B cell (primary cell): ENCODE results near the gene KLRB1. TPM values are rescaled to one million over a fixed set of nuclear protein-coding genes. Genes with fewer than 3 reads are reported as not detected.
A peak's percentile ranks its signal among the peaks of the same experiment; 100 is the strongest.

Experiments used
- ATAC-seq: fragments of 200-7000 bp; cut with Tn5 transposase; one replicate; pipeline ENCODE4 v1.10.0; 2021; ENCODE audit warnings: low read depth, mild to moderate bottlenecking, moderate number of reproducible peaks, moderate library complexity
- CTCF ChIA-PET: fragments of 350-600 bp; sonication (Branson Sonifier 250); formaldehyde crosslinking; loops from one replicate; lab custom pipeline; 2021; ENCODE audit warnings: antibody characterized with exemption, inconsistent platforms; lab: Charles Lee
- POLR2A ChIA-PET: fragments of 350-600 bp; sonication (Branson Sonifier 250); formaldehyde crosslinking; loops from one replicate; lab custom pipeline; 2021; ENCODE audit warnings: antibody characterized with exemption; lab: Charles Lee
- DNase-seq: peaks from one replicate; pipeline ENCODE4 v3.0.0; 2013
- H2AFZ ChIP-seq: 2 replicates; pipeline ENCODE4 v1.6.1; 2012; ENCODE audit warnings: mild to moderate bottlenecking, low read depth, low read length; ENCODE audit not compliant: insufficient read depth, poor library complexity, severe bottlenecking
- H3K27ac ChIP-seq, 2 donors: 1 replicate in 1 of 2; 2 replicates in 1 of 2; pipeline ENCODE4 v1.5.1; 2012 to 2013; ENCODE audit warnings: low read length in 2 of 2, mild to moderate bottlenecking in 2 of 2, moderate library complexity in 1 of 2
- H3K27me3 ChIP-seq, 4 experiments: fragments of 200-600 bp in 1 of 4; sonication (generic) in 1 of 4; replicated peaks in 1 of 4; 1 replicate in 2 of 4; 2 replicates in 2 of 4; pipeline versions ENCODE4 v1.6.1 to v1.7.0; 2013 to 2016; ENCODE audit warnings: low read length in 3 of 4, mild to moderate bottlenecking in 2 of 4, mixed read lengths in 1 of 4, moderate library complexity in 1 of 4; ENCODE audit not compliant: insufficient read depth in 4 of 4, control insufficient read depth in 3 of 4; ENCODE audit errors: control extremely low read depth in 1 of 4
- H3K36me3 ChIP-seq, 2 experiments: replicated peaks in 1 of 2; 1 replicate in 1 of 2; 2 replicates in 1 of 2; pipeline versions ENCODE4 v1.6.1 to v1.7.1; 2013; ENCODE audit warnings: low read length in 1 of 2; ENCODE audit not compliant: insufficient read depth in 2 of 2, control insufficient read depth in 1 of 2; ENCODE audit errors: control extremely low read depth in 1 of 2, extremely low read depth in 1 of 2
- H3K4me1 ChIP-seq, 2 donors: fragments of 200-600 bp in 1 of 2; sonication (generic) in 1 of 2; 1 replicate in 1 of 2; 2 replicates in 1 of 2; pipeline versions ENCODE4 v1.5.1 to v1.6.1; 2013 to 2017; ENCODE audit warnings: low read length in 2 of 2; ENCODE audit not compliant: control insufficient read depth in 2 of 2, insufficient read depth in 2 of 2
- H3K4me2 ChIP-seq: replicated peaks from 2 replicates; pipeline ENCODE3; 2012; ENCODE audit warnings: mild to moderate bottlenecking, low read depth, low read length; ENCODE audit not compliant: poor library complexity, severe bottlenecking
- H3K4me3 ChIP-seq, 5 experiments: fragments of 200-600 bp in 1 of 5; sonication (generic) in 1 of 5; 1 replicate in 3 of 5; 2 replicates in 2 of 5; pipeline versions ENCODE4 v1.5.1 to v1.7.0; 2011 to 2016; ENCODE audit warnings: low read length in 4 of 5, mild to moderate bottlenecking in 4 of 5, low read depth in 2 of 5, control low read depth in 1 of 5, moderate library complexity in 1 of 5; ENCODE audit not compliant: insufficient read depth in 1 of 5; ENCODE audit errors: control extremely low read depth in 1 of 5, extremely low read depth in 1 of 5
- H3K79me2 ChIP-seq: fragments of 200-600 bp; sonication (generic); one replicate; pipeline ENCODE4 v1.6.0; 2016; ENCODE audit warnings: low read length; ENCODE audit not compliant: control insufficient read depth, insufficient read depth
- H3K9ac ChIP-seq: fragments of 200-600 bp; sonication (generic); 2 replicates; pipeline ENCODE4 v1.6.1; 2017; ENCODE audit warnings: mild to moderate bottlenecking, low read length, moderate library complexity
- H3K9me3 ChIP-seq, 3 donors: one replicate each; pipeline versions ENCODE4 v1.6.1 to v1.7.1; 2013; ENCODE audit warnings: low read length in 2 of 3; ENCODE audit not compliant: control insufficient read depth in 2 of 3, insufficient read depth in 1 of 3; ENCODE audit errors: control extremely low read depth in 1 of 3
- H4K20me1 ChIP-seq: 2 replicates; pipeline ENCODE4 v1.6.0; 2012; ENCODE audit warnings: mild to moderate bottlenecking, low read length; ENCODE audit not compliant: insufficient read depth, control insufficient read depth, poor library complexity, severe bottlenecking
- H3K27ac Mint-ChIP-seq: one replicate; pipeline ENCODE4 v1.8.0; 2021; ENCODE audit warnings: mixed read lengths
- H3K27me3 Mint-ChIP-seq: one replicate; pipeline ENCODE4 v1.8.0; 2021; ENCODE audit warnings: mixed read lengths
- H3K4me1 Mint-ChIP-seq: one replicate; pipeline ENCODE4 v1.8.0; 2021; ENCODE audit warnings: mixed read lengths
- H3K4me3 Mint-ChIP-seq: one replicate; pipeline ENCODE4 v1.8.0; 2021; ENCODE audit warnings: mixed read lengths
- H3K9me3 Mint-ChIP-seq: one replicate; pipeline ENCODE4 v1.8.0; 2022; ENCODE audit warnings: mixed read lengths; ENCODE audit not compliant: insufficient read depth
- CTCF ChIP-seq: fragments of 200-600 bp; IDR thresholded peaks from one replicate; pipeline ENCODE4 v1.8.0; 2022; ENCODE audit warnings: antibody characterized with exemption, mild to moderate bottlenecking
- EZH2 ChIP-seq: IDR thresholded peaks from 2 replicates; pipeline ENCODE4 v1.6.1; 2012; ENCODE audit warnings: borderline replicate concordance, low read depth, mild to moderate bottlenecking, moderate library complexity, low read length; ENCODE audit not compliant: insufficient read depth, poor library complexity, severe bottlenecking
- WGBS: methylation state at CpG from one replicate; pipeline ENCODE4 v1.1.5; 2013; ENCODE audit warnings: missing lambda C conversion rate; ENCODE audit not compliant: insufficient coverage; 5-methylcytosine and 5-hydroxymethylcytosine counted together
- intact Hi-C: fragments of 100-400 bp; cut with micrococcal nuclease; formaldehyde crosslinking; loops from one replicate; pipeline ENCODE4 v1.10.0; 2022
- polyA plus RNA-seq: library from polyadenylated mRNA; depleted of rRNA; stranded (reverse); fragments of >200 nt; gene quantifications from 2 replicates; pipeline ENCODE4 v1.2.3, GENCODE V29; 2012
- total RNA-seq, 2 donors: library from RNA; stranded (reverse); fragments of 120-200 nt in 1 of 2; gene quantifications; 1 replicate in 1 of 2; 2 replicates in 1 of 2; pipeline versions ENCODE4 v1.2.3 to v1.2.4, GENCODE V29; 2013 to 2022

The KLRB1 gene
- total and polyA plus RNA-seq, 2 donors (not counting 1 experiment from before 2014, with no cell fraction given): 0.12 TPM; not detected in 1

- TF ChIP-seq CTCF (no peak), EZH2 (no peak)
- Histone ChIP-seq H3K79me2 (peaks cover 28% of the 10 kb centered on the region), H3K27ac (peak overlapping the region; percentile 92 to 98), H4K20me1 (no peaks in the 10 kb centered on the region), H3K4me1 (peaks cover 40 to 43% of the 10 kb centered on the region in 2 donors), H2AFZ (peak overlapping the region; percentile 71), H3K9ac (peak overlapping the region; percentile 94), H3K4me3 (peak overlapping the region; percentile 72 to 99 (median 83)), H3K4me2 (peak overlapping the region; percentile 94), H3K27me3 (no peaks in the 10 kb centered on the region), H3K36me3 (peaks cover 0 to 7% of the 10 kb centered on the region in 2 experiments), H3K9me3 (peaks cover 0 to 7% (median 4%) of the 10 kb centered on the region in 3 donors)
- H3K4me1 Mint-ChIP-seq: peaks cover 52% of the 10 kb centered on the region
- CTCF ChIA-PET: interaction anchor here (0.8 to 4.9 kb wide), 23 partner anchors 11 to 218 kb away, joined by 3 to 48 read pairs (median 4); partner anchors contain the start of genes CLEC2D and CLECL1
- 0% methylated on average over 5 of the region's 13 CpGs for WGBS
- peaks cover 3% of the 10 kb centered on the region for H3K9me3 Mint-ChIP-seq
- peak overlapping the region; percentile 98 for H3K4me3 Mint-ChIP-seq
- intact Hi-C loops: loop anchor here (1.0 to 10.0 kb wide), 7 partner anchors 11 to 216 kb away; partner anchors contain the start of genes CLEC2B, CLEC2D and CLECL1
- DNase-seq (no peak), ATAC-seq (no peak)
- H3K27me3 Mint-ChIP-seq: no peaks in the 10 kb centered on the region
- POLR2A ChIA-PET: interaction anchor here (0.8 to 3.9 kb wide), 16 partner anchors 10 to 112 kb away, joined by 3 to 36 read pairs (median 6); partner anchors contain the start of genes CD69, CLEC2D and CLECL1
- peak overlapping the region; percentile 86 for H3K27ac Mint-ChIP-seq
Measured at GRCh38 chr12:9648701-9649531, 41.2 kb upstream of the KLRB1 start.
